GF-D8 (cell line): Measurements from ENCODE around the gene ICA1.
"Not testable (repeated sequence)": the region's sequence is repeated elsewhere in the genome, so short reads cannot be mapped to it uniquely, and the experiment has no call there.

ENCODE experiments used
- DNase-seq: peaks from one replicate; lab custom pipeline; 2025; lab: John Stamatoyannopoulos, UW

ICA1 gene

DNA sequence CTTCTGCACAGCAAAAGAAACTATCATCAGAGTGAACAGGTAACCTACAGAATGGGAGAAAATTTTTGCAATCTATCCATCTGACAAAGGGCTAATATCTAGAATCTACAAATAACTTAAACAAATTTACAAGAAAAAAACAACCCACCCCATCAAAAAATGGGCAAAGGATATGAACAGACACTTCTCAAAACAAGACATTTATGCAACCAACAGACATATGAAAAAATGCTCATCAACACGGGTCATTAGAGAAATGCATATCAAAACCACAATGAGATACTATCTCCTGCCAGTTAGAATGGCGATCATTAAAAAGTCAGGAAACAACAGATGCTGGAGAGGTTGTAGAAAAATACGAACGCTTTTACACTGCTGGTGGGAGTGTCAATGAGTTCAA is 160.7 kb downstream of the ICA1 start:
- DNase-seq = not testable (repeated sequence)

DNA sequence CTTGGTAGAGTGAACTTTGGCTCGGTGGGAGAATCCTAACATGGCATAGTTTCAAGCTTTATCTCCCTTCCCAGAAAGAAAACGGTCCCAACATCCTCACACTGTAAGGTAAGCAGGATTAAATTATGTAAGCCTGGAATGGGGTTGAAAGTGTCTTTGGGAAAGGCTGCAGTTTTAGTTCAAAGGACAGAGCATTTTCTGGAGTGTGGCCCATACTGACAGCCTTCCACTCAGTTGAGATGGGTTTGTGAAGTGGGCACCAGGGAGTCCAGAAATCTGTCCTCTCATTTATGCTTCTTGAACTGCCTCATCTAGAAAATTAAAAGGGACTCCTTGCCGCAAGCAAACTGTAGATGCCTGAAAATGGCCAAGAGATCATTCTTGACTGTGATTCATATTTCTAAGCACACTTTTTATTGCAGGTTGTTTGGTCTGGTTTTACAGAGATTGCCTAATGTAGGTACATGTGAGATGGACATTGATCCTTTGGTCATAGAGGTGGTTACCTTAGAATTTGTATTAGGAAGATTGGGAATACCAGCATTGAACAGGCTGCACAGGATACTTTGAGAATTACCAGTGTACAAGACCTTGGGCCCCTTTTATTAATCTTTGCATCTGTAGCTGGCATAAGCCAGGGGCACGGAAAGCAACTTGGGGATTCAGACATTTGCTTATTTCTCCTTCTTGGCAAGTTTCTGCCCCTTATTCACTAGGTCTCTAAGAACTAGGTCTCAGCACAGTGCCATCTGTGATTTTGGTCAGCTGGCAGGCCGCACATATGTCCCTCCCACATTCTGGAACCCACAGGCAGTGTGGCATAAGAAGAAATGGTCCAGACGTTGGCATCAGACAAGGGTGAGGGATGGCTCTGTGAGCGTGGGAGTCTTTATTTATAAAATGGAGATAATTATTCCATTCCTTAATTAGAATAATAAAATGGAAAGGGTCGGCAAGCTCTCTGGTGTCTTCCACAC is 167.5 kb downstream of the ICA1 start:
- DNase-seq = no peak

DNA sequence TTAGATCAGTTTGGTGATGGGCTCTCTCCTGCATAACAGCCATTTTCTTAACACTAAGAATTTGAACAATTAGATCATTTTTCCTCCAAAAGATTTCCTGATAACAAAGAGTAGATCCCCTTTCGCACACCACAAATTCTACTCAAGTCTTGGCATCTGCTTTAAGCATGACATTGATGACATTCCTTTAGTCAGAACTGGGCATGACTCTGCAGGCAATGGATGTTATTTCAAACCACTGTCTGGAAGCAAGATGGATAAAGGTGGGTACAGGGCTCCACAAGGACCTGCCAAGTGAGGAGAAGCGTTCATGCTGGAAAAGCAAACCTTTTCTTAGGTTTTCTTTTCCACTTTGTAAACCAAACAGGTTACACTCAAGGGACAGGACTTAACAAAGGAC is 169.8 kb downstream of the ICA1 start:
- no peak for DNase-seq

DNA sequence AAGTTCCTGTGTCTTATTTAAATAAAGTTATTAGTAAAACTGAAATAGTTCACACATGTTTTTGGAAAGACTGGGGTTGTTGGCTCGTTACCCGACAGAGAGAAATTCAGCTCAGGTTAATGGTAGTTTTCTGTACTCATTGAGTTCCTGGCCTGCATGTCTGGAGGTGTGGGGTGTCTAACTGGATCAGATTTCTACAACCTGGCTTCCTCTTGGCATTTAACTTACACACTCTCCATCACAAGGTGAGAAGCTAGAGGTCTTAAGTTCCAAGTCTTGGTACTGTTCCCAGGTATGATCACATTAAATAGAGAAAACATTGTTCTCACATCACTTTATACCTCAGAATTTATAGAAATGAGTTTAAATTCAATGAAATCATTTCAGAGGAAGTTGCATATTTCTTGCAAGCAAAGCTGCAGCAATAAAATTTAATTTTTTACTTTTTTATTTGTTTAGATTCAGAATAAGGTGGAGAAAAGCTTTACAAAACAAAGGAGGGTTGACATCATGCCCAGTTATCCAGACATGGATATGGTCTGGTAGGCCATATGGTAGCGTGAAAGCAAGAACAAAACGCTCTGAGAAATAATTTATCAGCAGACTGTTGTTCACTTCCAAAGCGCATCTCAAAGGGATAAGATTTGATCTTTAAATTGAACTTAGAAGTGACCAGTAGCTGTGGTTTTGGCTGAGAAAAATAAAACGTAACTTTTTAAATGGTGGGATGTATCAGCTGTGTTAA is 172.8 kb downstream of the ICA1 start:
- no peak for DNase-seq

DNA sequence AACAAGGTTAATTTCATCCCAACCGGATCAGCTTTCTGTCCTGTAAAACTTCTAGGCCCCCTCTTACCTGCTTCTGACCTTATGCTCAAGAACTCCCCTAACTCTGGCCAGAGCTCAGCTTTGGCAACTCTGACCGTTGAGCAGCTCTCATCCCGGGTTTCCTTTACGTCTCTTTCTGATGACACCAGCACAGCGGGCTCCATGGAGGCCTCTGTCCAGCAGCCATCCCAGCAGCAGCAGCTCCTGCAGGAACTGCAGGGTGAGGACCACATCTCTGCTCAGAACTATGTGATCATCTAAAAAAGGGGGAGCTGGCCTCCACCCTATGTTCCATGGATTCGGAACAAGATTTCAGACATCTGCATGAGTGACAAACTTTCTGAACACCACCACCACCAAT is 175.7 kb downstream of the ICA1 start:
- no peak for DNase-seq

DNA sequence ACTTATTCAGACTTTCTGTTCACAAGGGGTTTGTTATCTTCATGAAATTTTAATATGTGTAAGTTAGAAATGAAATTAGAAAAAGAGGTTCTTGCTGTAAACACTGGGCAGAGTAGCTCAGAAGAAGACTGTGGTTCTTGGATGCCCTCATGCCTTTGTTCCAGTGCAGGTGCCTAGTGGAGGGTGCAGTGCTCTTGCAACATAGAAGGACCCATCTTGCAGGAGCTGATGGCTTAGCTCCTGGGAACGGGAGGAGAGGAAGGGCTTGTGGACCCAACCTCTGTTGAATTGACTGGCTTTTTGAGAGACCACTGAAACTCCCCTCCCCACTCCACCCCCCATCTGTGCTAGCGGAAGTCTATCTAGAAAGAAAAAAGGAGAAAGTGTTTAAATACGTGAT is 176.5 kb downstream of the ICA1 start:
- DNase-seq = no peak

DNA sequence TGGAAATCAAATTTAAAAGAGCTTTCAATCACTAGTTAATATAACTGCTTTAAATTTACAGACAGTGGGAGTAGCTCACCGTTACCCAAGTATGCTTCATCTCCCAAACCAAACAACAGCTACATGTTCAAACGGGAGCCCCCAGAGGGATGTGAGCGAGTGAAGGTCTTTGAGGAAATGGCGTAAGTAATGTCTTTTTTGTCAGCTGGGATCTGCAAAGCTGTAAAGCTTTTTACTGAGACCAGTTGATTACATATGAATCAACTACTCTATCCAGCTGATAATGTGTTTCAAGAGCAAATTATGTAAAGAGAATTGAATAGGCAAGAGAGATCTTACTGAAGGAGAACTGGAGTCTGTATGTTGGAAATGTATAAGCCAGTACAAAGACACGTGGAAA is 177.1 kb downstream of the ICA1 start:
- DNase-seq = no peak

DNA sequence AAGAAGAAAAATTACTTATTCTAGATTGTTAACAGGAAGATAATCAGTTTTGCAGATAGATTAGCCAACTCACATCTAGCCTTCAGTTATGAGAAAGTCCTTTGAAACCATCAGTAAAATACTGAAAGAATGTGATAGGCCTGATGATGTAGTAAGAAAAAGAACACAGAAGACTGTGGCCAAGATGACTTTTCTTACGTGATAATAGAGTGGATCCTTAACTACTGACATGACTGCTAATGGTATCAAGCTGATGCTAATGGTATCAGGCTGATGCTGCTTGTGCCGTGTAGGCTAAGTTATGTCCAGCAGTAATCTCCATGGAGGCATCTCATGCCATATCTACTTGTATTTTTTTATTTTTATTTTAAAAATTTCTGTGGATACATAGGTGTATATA is 179.2 kb downstream of the ICA1 start:
- DNase-seq = no peak

DNA sequence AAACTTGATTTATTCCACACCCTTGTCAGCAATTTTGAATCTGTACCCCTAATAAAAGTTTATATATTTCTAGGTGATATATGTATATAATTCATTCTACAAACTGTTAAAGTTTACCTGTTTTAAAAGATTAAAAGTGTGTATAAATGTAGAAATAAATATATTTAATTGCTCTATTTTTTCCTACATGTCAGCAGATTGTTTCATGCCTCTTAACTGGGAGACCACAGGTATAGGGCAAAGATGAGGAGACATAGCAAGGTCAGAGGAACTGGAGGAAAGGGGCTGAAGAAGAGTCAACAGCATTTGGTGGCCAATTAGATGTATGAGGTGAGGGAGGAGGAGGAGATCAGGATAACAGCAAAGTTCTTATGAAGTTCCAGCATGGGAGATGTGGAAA is 183.5 kb downstream of the ICA1 start:
- DNase-seq = no peak

DNA sequence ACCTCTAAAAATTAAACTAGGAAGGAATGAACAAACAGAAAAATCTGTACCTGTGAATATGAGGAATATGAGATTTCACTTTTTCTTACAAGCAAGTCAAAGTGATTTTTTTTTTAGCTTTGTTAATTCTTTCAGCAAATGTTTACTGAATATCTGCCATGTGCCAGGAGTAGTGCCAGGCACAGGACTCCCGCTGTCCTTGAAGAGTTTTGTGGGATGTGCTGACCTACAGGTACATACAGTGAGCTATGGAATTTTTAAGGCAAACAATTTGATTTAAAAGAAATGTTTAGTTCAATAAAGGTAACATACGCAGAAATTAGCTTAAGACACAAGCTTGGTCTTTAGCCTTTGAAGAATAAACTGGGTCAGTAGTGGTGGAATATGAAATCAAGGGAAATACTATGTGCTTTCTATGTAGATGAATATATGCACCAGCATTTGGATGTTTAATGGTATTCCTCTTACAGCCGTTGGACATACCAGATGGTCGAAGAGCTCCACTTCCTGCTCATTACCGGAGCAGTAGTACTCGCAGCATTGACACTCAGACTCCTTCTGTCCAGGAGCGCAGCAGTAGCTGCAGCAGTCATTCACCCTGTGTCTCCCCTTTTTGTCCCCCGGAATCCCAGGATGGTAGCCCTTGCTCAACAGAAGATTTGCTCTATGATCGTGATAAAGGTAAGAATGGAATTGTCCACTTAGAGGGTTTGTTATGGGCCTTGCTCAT is 191.4 kb downstream of the ICA1 start:
- DNase-seq = no peak

DNA sequence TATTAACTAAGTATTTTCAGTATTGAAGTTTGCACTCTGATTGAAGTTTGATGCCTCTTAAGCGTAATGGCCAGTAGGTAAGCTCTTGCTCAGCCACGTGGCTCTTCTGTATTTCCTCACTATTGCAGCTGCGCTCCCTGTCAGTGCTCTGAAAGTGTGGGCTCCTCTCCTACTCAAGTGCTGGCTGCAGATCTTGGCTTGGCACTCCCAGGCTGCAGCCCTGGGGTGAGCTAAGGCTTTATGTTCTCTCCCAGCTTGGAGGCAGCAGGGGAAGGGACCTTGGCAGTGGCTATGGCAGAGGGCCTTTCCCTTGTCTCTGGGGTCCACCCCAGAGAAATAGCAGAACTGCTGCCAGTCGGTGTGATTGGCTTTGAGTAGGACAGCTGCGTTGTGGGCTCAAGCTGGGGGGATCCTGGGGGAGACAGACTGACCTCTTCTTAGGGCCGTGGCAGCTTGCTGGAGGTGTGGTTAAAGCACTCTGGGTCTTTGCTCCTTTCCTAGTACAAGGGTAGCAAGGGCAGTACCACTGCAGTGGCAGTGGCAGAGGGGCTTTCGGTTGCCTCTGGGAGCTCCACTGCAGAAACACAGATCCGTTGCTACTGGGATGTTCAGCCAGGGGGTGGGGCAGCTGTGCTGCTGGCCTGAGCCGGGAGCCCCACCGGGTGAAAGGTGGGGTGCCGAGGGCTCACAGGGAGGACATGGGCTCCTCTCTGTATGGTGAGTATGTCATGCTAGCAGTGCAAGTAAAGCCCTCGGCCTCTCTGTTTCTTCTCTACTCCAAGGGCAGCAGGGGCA is 192.9 kb downstream of the ICA1 start:
- DNase-seq = no peak

DNA sequence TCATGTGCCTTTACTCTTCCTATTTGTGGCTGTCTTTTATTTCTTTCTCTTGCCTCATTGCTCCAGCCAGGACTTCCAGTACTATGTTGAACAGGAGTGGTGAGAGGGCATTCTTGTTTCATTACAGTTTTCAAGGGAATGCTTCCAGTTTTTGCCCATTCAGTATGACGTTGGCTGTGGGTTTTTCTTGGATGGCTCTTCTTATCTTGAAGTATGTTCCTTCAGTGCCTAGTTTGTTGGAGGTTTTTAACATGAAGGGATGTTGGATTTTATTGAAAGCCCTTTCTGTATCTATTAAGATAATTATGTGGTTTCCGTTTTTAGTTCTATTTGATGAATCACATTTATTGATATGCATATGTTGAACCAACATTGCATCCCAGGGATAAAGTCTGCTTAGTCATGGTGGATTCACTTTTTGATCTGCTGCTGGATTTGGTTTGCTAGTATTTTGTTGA is 196.6 kb downstream of the ICA1 start:
- no peak for DNase-seq

DNA sequence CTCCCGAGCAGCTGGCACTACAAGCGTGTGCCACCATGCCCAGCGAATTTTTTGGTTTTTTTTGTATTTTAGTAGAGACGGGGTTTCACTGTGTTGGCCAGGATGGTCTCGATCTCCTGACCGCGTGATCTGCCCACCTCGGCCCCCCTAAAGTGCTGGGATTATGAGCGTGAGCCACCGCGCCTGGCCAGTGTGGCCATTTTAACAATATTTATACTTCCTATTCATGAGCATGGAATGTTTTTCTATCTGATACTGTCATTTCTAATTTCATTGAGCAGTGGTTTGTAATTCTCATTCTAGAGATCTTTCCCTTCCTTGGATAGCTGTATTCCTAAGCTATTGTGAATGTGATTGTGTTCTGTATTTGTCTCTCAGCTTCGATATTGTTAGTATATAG is 197.1 kb downstream of the ICA1 start:
- DNase-seq = no peak

DNA sequence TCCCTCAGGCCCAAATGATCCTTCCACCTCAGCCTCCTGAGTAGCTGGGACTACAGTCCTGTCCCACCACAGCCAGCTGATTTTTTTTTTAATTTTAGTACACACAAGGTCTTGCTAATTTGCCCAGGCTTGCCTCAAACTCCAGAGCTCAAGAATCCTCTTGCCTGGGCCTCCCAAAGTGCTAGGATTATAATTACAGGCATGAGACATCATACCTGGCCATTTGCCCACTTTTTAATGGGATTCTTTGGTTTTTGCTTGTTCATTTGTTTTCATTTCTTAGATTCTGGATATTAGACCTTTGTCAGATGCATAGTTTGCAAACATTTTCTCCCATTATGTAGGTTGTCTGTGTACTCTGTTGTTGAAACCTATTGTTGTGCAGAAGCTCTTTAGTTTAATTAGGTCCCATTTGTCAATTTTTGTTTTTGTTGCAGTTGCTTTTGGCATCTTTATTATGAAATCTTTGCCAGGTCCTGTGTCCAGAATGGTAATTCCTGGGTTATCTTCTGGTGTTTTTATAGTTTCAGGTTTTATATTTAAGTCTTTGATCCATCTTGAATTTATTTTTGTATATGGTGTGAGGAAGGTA is 198.2 kb downstream of the ICA1 start:
- no peak for DNase-seq

DNA sequence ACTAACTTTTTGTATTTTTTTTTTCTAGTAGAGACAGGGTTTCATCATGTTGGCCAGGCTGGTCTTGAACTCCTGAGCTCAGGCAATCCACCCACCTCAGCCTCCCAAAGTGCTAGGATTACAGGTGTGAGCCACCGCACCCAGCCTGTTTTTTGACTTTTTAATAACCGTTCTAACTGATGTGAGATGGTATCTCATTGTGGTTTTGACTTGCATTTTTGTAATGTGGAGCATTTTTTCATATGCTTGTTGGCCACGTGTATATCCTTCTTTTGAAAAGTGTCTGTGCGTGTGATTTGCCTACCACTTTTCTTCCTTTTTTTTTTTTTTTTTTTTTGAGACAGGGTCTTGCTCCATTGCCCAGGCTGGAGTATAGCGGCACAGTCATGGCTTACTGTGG is 198.7 kb downstream of the ICA1 start:
- DNase-seq = not testable (repeated sequence)
